Astrocyte (in vitro differentiated cells and primary cell): ENCODE results near the gene TSNAXIP1. TPM values are rescaled to one million over a fixed set of nuclear protein-coding genes. Genes with fewer than 3 reads are reported as not detected.
"Not testable (repeated sequence)": the region's sequence is repeated elsewhere in the genome, so short reads cannot be mapped to it uniquely, and the experiment has no call there.

ENCODE experiments used
- DNase-seq: peaks from one replicate; pipeline ENCODE4 v3.0.0-alpha.2; 2010; ENCODE audit warnings: low read depth
- FAIRE-seq: peaks from 2 replicates; lab custom pipeline; 2011; peaks lifted over from hg19 to GRCh38; lab: Jason Lieb, UNC
- H2AFZ ChIP-seq: 2 replicates; pipeline ENCODE4 v1.6.0; 2012; ENCODE audit warnings: low read depth, low read length, inconsistent platforms
- H3K27ac ChIP-seq: 2 replicates; pipeline ENCODE4 v1.5.1; 2011; ENCODE audit warnings: low read depth, low read length, inconsistent platforms
- H3K27me3 ChIP-seq: 2 replicates; pipeline ENCODE4 v1.6.0; 2011; ENCODE audit warnings: low read length, inconsistent platforms; ENCODE audit not compliant: insufficient read depth
- H3K36me3 ChIP-seq: 2 replicates; pipeline ENCODE4 v1.5.1; 2011; ENCODE audit warnings: low read length, inconsistent platforms; ENCODE audit not compliant: insufficient read depth
- H3K4me1 ChIP-seq: 2 replicates; pipeline ENCODE4 v1.5.1; 2011; ENCODE audit warnings: low read length, inconsistent platforms; ENCODE audit not compliant: insufficient read depth
- H3K4me2 ChIP-seq: 2 replicates; pipeline ENCODE4 v1.6.0; 2012; ENCODE audit warnings: low read length, inconsistent platforms
- H3K4me3 ChIP-seq: 2 replicates; pipeline ENCODE4 v1.5.1; 2011; ENCODE audit warnings: low read depth, mild to moderate bottlenecking, low read length, inconsistent platforms; ENCODE audit not compliant: insufficient read depth
- H3K79me2 ChIP-seq: 2 replicates; pipeline ENCODE4 v1.6.0; 2012; ENCODE audit warnings: mild to moderate bottlenecking, low read length, inconsistent platforms; ENCODE audit not compliant: insufficient read depth
- H3K9ac ChIP-seq: 2 replicates; pipeline ENCODE4 v1.6.0; 2012; ENCODE audit warnings: mild to moderate bottlenecking, low read length, inconsistent platforms
- H3K9me3 ChIP-seq: 2 replicates; pipeline ENCODE4 v1.5.1; 2012; ENCODE audit warnings: low read depth, mild to moderate bottlenecking, low read length, inconsistent platforms; ENCODE audit not compliant: insufficient read depth
- H4K20me1 ChIP-seq: 2 replicates; pipeline ENCODE4 v1.6.0; 2012; ENCODE audit warnings: low read length, inconsistent platforms; ENCODE audit not compliant: insufficient read depth
- H3K27ac Mint-ChIP-seq: one replicate; pipeline ENCODE4 v1.8.0; 2021; ENCODE audit warnings: mild to moderate bottlenecking, mixed read lengths; ENCODE audit not compliant: unreplicated experiment
- H3K27me3 Mint-ChIP-seq: one replicate; pipeline ENCODE4 v1.8.0; 2021; ENCODE audit warnings: low read depth, mixed read lengths; ENCODE audit not compliant: unreplicated experiment
- H3K36me3 Mint-ChIP-seq: one replicate; pipeline ENCODE4 v1.8.0; 2021; ENCODE audit warnings: low read depth, mixed read lengths; ENCODE audit not compliant: unreplicated experiment
- H3K4me1 Mint-ChIP-seq: one replicate; pipeline ENCODE4 v1.8.0; 2021; ENCODE audit warnings: low read depth, mixed read lengths; ENCODE audit not compliant: unreplicated experiment
- H3K4me3 Mint-ChIP-seq: one replicate; pipeline ENCODE4 v1.8.0; 2021; ENCODE audit warnings: mild to moderate bottlenecking, moderate library complexity, mixed read lengths; ENCODE audit not compliant: unreplicated experiment
- H3K9me3 Mint-ChIP-seq: one replicate; pipeline ENCODE4 v1.8.0; 2021; ENCODE audit warnings: mild to moderate bottlenecking, mixed read lengths; ENCODE audit not compliant: unreplicated experiment
- EZH2 ChIP-seq: IDR thresholded peaks from 2 replicates; pipeline ENCODE4 v1.6.1; 2012; ENCODE audit warnings: mild to moderate bottlenecking, low read length, inconsistent platforms; ENCODE audit not compliant: insufficient read depth
- total RNA-seq: library from RNA; stranded (reverse); gene quantifications from 2 replicates; pipeline ENCODE4 v1.2.1, GENCODE V29; 2021
- TF ChIP-seq, protein P1 (sequence below): IDR thresholded peaks from 2 replicates; pipeline ENCODE4 v1.5.1; 2011; ENCODE audit warnings: low read depth, mild to moderate bottlenecking, inconsistent platforms, low read length, moderate library complexity; ENCODE audit not compliant: insufficient read depth

The TSNAXIP1 gene
- total RNA-seq, 1 donor from 2014 or later = 1.5 TPM

DNA sequence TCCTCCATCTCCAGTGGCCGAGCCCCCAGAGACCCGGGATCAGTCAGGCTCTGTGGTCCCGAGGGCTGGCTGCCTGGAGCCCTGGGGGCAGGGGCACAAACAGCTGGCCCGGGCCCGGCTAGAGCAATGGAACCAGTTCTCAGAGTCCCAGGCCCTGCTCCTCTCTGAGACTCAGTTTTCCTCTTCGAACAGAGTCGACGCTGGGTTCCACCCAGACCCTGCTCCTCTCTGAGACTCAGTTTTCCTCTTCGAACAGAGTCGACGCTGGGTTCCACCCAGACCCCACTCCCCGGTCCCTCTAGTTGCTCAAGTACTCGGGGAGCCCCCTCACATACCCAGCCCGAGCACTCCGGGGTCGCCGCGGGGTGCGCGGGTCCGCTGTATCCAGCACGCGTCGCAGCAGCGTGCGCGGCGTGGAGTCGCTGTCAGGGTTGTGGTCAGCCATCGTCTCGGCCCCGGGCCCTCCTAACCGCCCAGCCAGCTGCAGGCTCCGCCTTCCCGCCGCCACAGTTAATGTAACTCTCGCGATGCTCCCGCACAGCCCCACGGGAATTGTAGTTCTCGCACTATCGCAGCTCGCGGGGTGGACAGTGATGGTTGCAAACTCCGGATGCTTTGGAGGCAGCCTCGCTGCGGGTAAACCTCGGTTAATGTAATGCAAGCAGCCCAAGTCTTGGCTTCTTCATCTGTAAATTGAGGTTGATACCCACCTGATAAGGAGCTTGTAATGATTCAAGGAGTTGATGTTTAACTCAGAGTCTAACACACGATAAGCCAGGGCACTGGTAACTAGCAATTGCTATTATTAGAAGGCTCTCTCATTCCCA, 26.9 kb downstream of the TSNAXIP1 start:
- peaks cover 15% of the 10 kb centered on the region for H3K36me3 Mint-ChIP-seq
- H3K27me3 Mint-ChIP-seq = no peaks in the 10 kb centered on the region
- DNase-seq = peak; percentile 61
- H3K27ac Mint-ChIP-seq = no peak overlapping the region
- no peaks in the 10 kb centered on the region for H3K9me3 Mint-ChIP-seq
- Histone ChIP-seq H3K4me3 (peak overlapping the region; percentile 81), H3K9ac (peak overlapping the region; percentile 95), H3K27me3 (no peaks in the 10 kb centered on the region), H3K4me1 (peaks cover 9% of the 10 kb centered on the region), H3K27ac (peak overlapping the region; percentile 87), H3K4me2 (peak overlapping the region; percentile 97), H3K79me2 (peaks cover 24% of the 10 kb centered on the region), H2AFZ (peak overlapping the region; percentile 77), H3K9me3 (no peaks in the 10 kb centered on the region), H3K36me3 (peaks cover 16% of the 10 kb centered on the region), H4K20me1 (peaks cover 7% of the 10 kb centered on the region)
- FAIRE-seq = no peak
- peak overlapping the region; percentile 88 for H3K4me3 Mint-ChIP-seq
- peaks cover 4% of the 10 kb centered on the region for H3K4me1 Mint-ChIP-seq
- TF ChIP-seq EZH2 = no peak
- TF ChIP-seq, protein P1, sequence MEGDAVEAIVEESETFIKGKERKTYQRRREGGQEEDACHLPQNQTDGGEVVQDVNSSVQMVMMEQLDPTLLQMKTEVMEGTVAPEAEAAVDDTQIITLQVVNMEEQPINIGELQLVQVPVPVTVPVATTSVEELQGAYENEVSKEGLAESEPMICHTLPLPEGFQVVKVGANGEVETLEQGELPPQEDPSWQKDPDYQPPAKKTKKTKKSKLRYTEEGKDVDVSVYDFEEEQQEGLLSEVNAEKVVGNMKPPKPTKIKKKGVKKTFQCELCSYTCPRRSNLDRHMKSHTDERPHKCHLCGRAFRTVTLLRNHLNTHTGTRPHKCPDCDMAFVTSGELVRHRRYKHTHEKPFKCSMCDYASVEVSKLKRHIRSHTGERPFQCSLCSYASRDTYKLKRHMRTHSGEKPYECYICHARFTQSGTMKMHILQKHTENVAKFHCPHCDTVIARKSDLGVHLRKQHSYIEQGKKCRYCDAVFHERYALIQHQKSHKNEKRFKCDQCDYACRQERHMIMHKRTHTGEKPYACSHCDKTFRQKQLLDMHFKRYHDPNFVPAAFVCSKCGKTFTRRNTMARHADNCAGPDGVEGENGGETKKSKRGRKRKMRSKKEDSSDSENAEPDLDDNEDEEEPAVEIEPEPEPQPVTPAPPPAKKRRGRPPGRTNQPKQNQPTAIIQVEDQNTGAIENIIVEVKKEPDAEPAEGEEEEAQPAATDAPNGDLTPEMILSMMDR = no peak

DNA sequence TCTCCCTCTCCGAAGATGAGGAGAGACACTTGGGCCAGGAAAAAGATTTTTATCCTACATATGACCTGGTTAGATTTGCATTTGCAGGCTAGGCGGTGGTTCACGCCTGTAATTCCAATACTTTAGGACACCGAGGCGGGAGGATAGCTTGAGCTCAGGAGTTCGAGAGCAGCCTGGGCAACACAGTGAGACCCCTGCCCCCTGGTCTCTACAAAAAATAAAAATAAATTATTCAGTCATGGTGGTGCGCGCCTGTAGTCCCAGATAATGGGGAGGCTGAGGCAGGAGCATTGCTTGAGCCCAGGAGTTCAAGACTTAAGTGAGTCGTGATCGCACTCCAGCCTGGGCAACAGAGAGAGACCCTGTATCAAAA, 27.5 kb downstream of the TSNAXIP1 start:
- H3K27me3 Mint-ChIP-seq = no peaks in the 10 kb centered on the region
- peak overlapping the region; percentile 77 for H2AFZ ChIP-seq
- H3K4me3 ChIP-seq = peak overlapping the region; percentile 81
- H3K79me2 ChIP-seq = peaks cover 24% of the 10 kb centered on the region
- H3K4me1 Mint-ChIP-seq = peaks cover 4% of the 10 kb centered on the region
- no peaks in the 10 kb centered on the region for H3K9me3 Mint-ChIP-seq
- peaks cover 13% of the 10 kb centered on the region for H3K36me3 Mint-ChIP-seq
- peak overlapping the region; percentile 97 for H3K4me2 ChIP-seq
- peaks cover 9% of the 10 kb centered on the region for H3K4me1 ChIP-seq
- DNase-seq = no peak
- H3K4me3 Mint-ChIP-seq = peak overlapping the region; percentile 88
- peak overlapping the region; percentile 95 for H3K9ac ChIP-seq
- no peak overlapping the region for H3K27ac Mint-ChIP-seq
- no peaks in the 10 kb centered on the region for H3K27me3 ChIP-seq
- no peaks in the 10 kb centered on the region for H3K9me3 ChIP-seq
- TF ChIP-seq, protein P1 = no peak
- peaks cover 7% of the 10 kb centered on the region for H4K20me1 ChIP-seq
- no peak for FAIRE-seq
- no peak overlapping the region for H3K27ac ChIP-seq
- peaks cover 16% of the 10 kb centered on the region for H3K36me3 ChIP-seq

DNA sequence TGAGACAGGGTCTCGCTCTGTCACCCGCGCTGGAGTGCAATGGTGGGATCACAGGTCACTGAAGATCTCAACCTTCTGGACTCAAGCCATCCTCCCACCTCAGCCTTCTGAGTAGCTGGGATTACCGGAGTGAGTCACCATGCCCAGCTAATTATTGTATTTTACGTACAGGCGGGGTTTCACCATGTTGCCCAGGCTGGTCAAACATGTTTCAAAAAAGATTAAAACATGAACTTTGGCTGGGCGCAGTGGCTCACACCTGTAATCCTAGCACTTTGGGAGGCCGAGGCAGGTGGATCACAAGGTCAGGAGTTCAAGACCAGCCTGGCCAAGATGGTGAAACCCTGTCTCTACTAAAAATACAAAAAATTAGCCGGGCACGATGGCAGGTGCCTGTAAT, 30.5 kb downstream of the TSNAXIP1 start:
- not testable (repeated sequence) for H3K4me2 ChIP-seq, H3K9ac ChIP-seq, H3K27me3 Mint-ChIP-seq, H3K4me1 Mint-ChIP-seq, H3K36me3 ChIP-seq, H3K27ac ChIP-seq, H3K4me3 Mint-ChIP-seq, H2AFZ ChIP-seq, H3K27ac Mint-ChIP-seq, H3K9me3 ChIP-seq, H3K36me3 Mint-ChIP-seq, H4K20me1 ChIP-seq, H3K27me3 ChIP-seq, H3K9me3 Mint-ChIP-seq, DNase-seq, H3K4me3 ChIP-seq, FAIRE-seq
- H3K4me1 ChIP-seq = peaks cover 15% of the 10 kb centered on the region
- peaks cover 19% of the 10 kb centered on the region for H3K79me2 ChIP-seq
